ENCODE results near the gene HDAC4. TPM values are rescaled to one million over a fixed set of nuclear protein-coding genes. Genes with fewer than 3 reads are reported as not detected.

Gene HDAC4
- total and polyA plus RNA-seq, 2 experiments from 2014 or later, result 8.1 to 41.8 TPM

- Histone ChIP-seq H3K4me2 (no peak overlapping the region), H4K20me1 (replicated peaks; ENCODE audit: insufficient read depth) (no peaks in the 10 kb centered on the region; the same call in 1 of the 2 replicates), H3K4me3 (no peak overlapping the region), H3K79me2 (replicated peaks; ENCODE audit: insufficient read depth) (no peaks in the 10 kb centered on the region), H3K27me3 (ENCODE audit: insufficient read depth) (no peaks in the 10 kb centered on the region), H3K4me1 (ENCODE audit: insufficient read depth) (no peaks in the 10 kb centered on the region), H3K36me3 (ENCODE audit: insufficient read depth) (no peaks in the 10 kb centered on the region), H2AFZ (no peak overlapping the region), H3F3A (replicated peaks; ENCODE audit: low read depth) (no peaks in the 10 kb centered on the region), H3K9me2 (ENCODE audit: insufficient read depth) (no peaks in the 10 kb centered on the region), H3K27ac (ENCODE audit: low read depth) (no peak overlapping the region)
- H3K4me3 Mint-ChIP-seq, result no peak overlapping the region
- ATAC-seq, result no peak
- H3K36me3 Mint-ChIP-seq (ENCODE audit: low read depth), result peaks cover 16% of the 10 kb centered on the region
- DNase-seq (ENCODE audit: low spot score), result no peak
- TF ChIP-seq ZNF114 (CRISPR knock-in tag; IDR thresholded peaks at IDR 0.05) (no peak), REST (IDR thresholded peaks at IDR 0.05; ENCODE audit: unreplicated experiment) (no peak), JUNB (IDR thresholded peaks at IDR 0.05; ENCODE audit: unreplicated experiment) (no peak), STAT1 (IDR thresholded peaks at IDR 0.05; ENCODE audit: unreplicated experiment) (no peak), POLR2AphosphoS5 (IDR thresholded peaks at IDR 0.05; ENCODE audit: low read depth) (no peak), EZH2phosphoT487 (IDR thresholded peaks at IDR 0.05; ENCODE audit: unreplicated experiment) (no peak), ZNF462 (CRISPR knock-in tag; IDR thresholded peaks at IDR 0.05) (no peak), CREB1 (CRISPR knock-in tag; IDR thresholded peaks at IDR 0.05; ENCODE audit: low read depth) (no peak), NANOG (IDR thresholded peaks at IDR 0.05; ENCODE audit: borderline replicate concordance) (no peak), ETS1 (IDR thresholded peaks at IDR 0.05) (no peak), ZNF331 (CRISPR knock-in tag; IDR thresholded peaks at IDR 0.05; ENCODE audit: low read depth) (no peak), CTCF (conservative IDR thresholded peaks at IDR 0.05; ENCODE audit: low read depth in 2 of 2) (no peak), EZH2 (IDR thresholded peaks at IDR 0.05; ENCODE audit: low read depth, unreplicated experiment) (no peak)
- no peaks in the 10 kb centered on the region for H3K4me1 Mint-ChIP-seq
- H3K9me3 Mint-ChIP-seq, result no peaks in the 10 kb centered on the region
- H3K27me3 Mint-ChIP-seq (ENCODE audit: insufficient read depth, low read depth, poor library complexity), result peaks cover 5% of the 10 kb centered on the region
- no peak overlapping the region for H3K27ac Mint-ChIP-seq
These were observed 347.8 kb downstream of the HDAC4 start for GRCh38 chr2:239052798-239053665.

Data from GM23338 (cell line).